Activated gamma-delta T cell treated with anti-CD3 and anti-CD28 coated beads, Interleukin-2, amount 50 U/mL, for 16 hours (primary cell): Measurements from ENCODE around the gene EHD4.

Experiments used
- DNase-seq: peaks from one replicate; pipeline ENCODE4 v3.0.0-alpha.2; 2020; ENCODE audit warnings: low read depth

EHD4 gene

GRCh38 chr15:41860049-41860828, 112.1 kb downstream of the EHD4 start:
- DNase-seq = no peak

GRCh38 chr15:41858756-41859155, 113.6 kb downstream of the EHD4 start:
- DNase-seq = no peak

GRCh38 chr15:41857316-41857715, 115.0 kb downstream of the EHD4 start:
- DNase-seq = no peak

DNA sequence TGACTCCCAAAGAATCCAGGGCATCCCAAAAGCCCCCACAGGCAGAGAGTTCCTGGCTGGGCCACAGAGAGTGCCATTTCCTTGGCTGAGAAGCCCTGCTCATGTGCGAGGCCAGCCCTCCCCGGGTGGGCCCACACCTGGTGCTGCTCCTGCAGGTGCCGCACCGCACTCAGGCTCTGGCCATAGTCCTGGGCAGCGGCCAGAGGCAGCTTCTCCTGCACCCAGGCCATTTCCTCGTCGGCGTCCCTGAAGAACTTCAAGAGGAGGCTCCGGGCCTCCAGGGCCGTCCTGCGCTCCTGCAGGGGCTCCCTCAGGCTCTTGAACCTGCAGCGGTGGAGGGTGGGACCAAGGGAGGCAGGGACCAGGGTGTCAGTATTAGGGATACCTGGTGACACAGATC, 115.6 kb downstream of the EHD4 start:
- DNase-seq = no peak

DNA sequence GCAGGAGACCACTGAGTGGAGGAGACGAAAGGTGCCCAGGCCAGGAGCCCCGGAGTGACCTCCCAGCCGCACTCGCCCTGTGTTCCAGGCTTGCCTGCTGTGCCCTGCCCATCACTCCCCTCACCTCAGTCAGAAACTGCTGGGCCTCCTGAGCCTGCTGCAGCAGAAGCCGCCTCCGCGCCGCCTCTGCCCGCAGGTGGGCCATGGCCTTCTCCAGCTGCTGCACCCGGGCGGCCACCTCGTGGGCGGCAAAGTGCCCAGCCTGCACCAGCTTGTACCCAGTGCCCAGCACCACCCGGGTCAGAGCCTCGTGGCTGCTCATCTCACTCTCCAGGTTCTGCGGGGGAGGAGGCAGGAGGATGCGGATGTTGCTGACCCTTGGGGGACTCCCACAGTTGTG, 116.1 kb downstream of the EHD4 start:
- DNase-seq = no peak

GRCh38 chr15:41855261-41855961, 116.9 kb downstream of the EHD4 start:
- DNase-seq = no peak

DNA sequence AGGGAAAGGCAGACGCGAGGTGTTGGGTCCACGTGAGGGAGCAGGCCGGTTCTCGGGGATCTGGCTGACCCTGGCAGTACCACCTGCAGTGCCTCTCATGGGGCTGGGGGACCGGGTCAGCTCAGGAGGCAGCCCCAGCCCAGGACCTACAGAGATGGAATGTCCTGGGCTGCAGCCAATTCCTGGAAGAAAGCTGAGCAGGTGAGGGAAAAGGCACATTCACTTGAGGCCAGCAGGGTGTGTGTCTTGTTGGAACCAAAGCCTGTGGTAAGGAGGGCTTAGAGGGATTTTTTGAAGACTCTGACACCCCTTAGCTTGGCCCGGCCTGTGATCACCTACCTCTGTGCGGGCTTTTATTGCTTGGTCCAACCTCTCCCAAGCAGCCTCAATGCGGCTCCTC, 117.9 kb downstream of the EHD4 start:
- no peak for DNase-seq

GRCh38 chr15:41853831-41854230, 118.5 kb downstream of the EHD4 start:
- no peak for DNase-seq

GRCh38 chr15:41852736-41853590, 119.4 kb downstream of the EHD4 start:
- DNase-seq = no peak

DNA sequence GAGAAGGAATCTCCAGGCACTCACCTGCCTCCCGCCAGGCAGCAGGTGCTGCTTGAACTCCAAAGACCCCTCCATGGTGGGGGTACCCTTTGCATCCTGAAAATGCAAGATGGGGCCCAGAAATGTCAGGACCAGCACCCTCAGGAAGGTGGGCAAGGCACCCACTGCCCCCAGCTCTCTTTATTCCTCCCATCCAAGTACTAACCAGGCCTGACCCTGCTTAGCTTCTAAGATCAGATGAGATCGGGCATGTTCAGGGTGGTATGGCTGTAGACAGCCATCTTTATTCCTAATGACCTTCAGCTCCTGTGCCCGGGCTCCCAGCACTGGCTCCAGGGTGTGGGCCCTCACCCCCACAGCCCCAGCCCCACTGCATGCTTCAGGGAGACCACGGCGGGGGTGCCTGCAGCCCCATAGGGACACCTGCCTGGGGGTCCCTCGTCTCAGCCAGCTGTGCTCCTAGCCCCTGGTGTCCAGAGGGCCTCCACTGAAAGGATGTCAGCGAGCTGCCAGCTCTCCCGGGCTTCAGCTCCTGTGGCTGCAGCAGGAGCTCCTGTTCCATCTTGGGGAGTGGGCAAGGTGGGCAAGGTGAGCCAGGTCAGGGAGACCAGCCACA, 120.5 kb downstream of the EHD4 start:
- no peak for DNase-seq

DNA sequence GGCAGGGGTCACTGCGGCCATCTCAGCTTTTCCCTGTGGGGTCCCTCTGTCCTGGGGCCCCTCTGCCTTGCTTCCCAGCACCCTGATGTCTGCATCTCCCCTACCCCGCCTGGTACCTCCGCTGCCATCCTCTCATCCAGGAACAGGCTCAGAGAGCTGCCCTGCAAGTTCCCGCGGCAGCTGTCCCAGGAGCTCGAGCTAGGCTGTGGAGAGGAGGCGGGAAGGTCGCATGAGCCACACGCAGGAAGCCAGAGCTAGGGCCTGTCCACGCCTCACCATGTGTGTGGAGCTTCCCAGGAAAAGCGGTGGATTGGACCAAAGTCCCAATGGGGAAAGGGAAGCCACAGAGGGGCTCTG, 121.2 kb downstream of the EHD4 start:
- no peak for DNase-seq

GRCh38 chr15:41850482-41851166, 121.7 kb downstream of the EHD4 start:
- no peak for DNase-seq

DNA sequence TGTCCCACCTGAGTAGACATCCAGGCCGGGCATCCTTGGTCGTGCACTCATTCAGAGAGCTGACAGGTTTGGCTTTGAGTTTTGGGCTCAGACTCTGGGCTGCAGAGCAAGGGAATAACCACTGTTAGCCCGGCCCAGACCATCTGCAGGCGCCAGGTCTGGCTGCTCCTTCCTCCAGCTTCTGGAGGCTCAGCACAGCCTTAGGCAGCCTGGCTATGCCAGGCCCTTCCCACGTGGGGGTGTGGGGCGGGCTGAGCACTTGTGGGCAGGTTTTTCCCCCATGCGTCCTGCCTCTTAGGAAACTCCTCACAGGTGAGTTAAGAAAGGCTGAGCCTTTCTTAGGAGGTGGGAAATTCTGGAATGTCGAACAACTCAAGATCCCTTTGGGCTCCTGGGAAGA, 122.5 kb downstream of the EHD4 start:
- DNase-seq = no peak

GRCh38 chr15:41849204-41849603, 123.2 kb downstream of the EHD4 start:
- DNase-seq = no peak

- no peak for DNase-seq
Measured at GRCh38 chr15:41848631-41849030, 123.7 kb downstream of the EHD4 start.

DNA sequence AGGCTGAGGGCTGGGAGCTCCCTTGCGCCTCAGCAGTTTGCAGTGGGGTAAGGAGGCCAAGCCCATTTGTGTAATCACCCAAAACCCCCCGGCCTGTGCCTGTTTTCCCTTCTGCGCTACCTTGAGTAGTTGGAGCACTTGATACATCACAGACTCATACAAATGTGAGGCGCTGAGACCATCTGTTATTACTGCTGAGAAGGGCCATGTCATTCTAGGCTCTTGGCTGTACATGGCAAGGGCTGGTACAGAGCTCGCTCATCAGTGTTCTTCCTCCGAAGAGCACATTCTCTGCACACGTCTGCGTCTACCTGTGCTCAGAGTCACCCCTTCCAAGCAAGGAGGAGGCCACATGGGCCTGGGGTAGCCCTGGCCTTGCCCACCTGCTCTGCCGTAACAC, 124.4 kb downstream of the EHD4 start:
- no peak for DNase-seq

- DNase-seq = no peak
Measured at GRCh38 chr15:41847206-41847605, 125.2 kb downstream of the EHD4 start.
